Lung microvascular endothelial cell (primary cell): Measurements from ENCODE around the gene TNK1. TPM values are rescaled to one million over a fixed set of nuclear protein-coding genes. Genes with fewer than 3 reads are reported as not detected.

ENCODE experiments used
- DNase-seq, 2 donors: peaks; one replicate each; pipeline versions ENCODE4 v3.0.0 to v3.0.0-alpha.2; 2010; ENCODE audit warnings: low read depth in 2 of 2
- total RNA-seq: library from RNA; depleted of rRNA; stranded (reverse); fragments of >200 nt; gene quantifications from 2 replicates; pipeline ENCODE4 v1.2.1, GENCODE V29; 2014

The TNK1 gene
- total RNA-seq, 1 donor from 2014 or later: 1.8 TPM

DNA sequence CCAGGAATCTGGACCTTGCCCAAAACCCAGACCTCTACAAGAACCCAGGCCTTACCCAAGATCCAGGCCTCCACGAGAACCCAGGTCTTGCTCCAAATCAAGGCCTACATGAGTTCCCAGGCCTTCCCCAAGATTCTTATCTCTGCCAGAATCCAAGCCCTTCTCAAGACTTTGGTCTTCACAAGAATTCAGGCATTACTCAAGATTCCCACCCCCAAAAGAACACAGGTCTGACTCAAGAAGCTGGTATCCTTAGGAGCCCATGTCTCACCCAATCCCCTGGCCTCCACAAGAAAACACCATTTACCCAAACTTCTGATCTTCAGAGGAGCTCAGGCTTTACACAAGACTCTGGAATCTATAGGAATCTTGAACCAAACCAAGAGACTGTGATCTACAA, 50.3 kb downstream of the TNK1 start:
- DNase-seq: no peak

GRCh38 chr17:7432296-7432695, 51.4 kb downstream of the TNK1 start:
- DNase-seq: no peak

- peak; percentile 29 to 53 for DNase-seq
Measured at GRCh38 chr17:7435676-7436555, 55.0 kb downstream of the TNK1 start.

DNA sequence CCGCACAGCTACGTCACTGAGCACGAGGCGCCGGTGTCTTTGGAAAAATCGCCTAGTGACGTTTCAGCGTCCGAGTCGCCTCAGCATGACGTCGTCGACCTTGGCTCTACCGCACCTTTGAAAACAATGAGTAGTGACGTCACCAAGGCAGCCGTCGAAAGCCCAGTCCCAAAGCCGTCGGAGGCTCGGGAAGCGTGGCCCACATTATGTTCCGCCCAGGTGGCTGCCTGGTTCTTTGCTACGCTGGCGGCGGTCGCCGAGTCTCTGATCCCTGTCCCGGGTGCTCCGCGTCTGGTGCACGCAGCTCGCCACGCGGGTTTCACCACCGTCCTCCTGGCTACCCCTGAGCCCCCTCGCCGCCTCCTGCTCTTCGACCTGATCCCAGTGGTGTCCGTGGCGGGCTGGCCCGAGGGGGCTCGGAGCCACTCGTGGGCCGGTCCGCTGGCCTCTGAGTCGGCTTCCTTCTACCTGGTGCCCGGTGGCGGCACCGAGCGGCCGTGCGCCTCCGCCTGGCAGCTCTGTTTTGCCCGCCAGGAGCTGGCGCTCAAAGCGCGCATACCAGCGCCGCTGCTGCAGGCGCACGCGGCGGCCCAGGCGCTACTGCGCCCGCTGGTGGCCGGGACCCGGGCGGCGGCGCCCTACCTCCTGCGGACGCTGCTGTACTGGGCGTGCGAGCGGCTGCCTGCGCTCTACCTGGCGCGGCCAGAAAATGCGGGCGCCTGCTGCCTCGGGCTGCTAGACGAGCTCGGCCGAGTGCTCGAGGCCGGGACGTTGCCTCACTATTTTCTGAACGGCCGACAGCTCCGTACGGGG, 55.9 kb downstream of the TNK1 start:
- DNase-seq: peak; percentile 86 to 93

- DNase-seq: no peak
Measured at GRCh38 chr17:7437369-7437863, 56.5 kb downstream of the TNK1 start.

- DNase-seq: no peak
Measured at GRCh38 chr17:7437950-7438614, 57.2 kb downstream of the TNK1 start.

- DNase-seq: no peak
Measured at GRCh38 chr17:7438656-7439460, 58.0 kb downstream of the TNK1 start.

Other genes starting within 250 kb of the TNK1 start
- gene ASGR1, start 201.7 kb upstream of the TNK1 start, total RNA-seq: 14.4 and 28.8 TPM in 2 replicates
- gene DLG4, start 161.3 kb upstream of the TNK1 start, total RNA-seq: 5.4 and 9.1 TPM in 2 replicates
- gene ACADVL, start 161.2 kb upstream of the TNK1 start, total RNA-seq: 205 and 242 TPM in 2 replicates
- gene DVL2, start 146.6 kb upstream of the TNK1 start, total RNA-seq: 25.1 and 31.9 TPM in 2 replicates
- gene PHF23, start 141.6 kb upstream of the TNK1 start, total RNA-seq: 30.9 and 38.5 TPM in 2 replicates
- 124 and 130 TPM in 2 replicates for gene GABARAP, start 138.6 kb upstream of the TNK1 start, total RNA-seq
- 22.4 and 25.2 TPM in 2 replicates for gene CTDNEP1, start 129.4 kb upstream of the TNK1 start, total RNA-seq
- 26.6 and 32.7 TPM in 2 replicates for gene ELP5, start 128.9 kb upstream of the TNK1 start, total RNA-seq
- 0.99 and 7.0 TPM in 2 replicates for gene CLDN7, start 118.6 kb upstream of the TNK1 start, total RNA-seq
- 0.22 and 0.60 TPM in 2 replicates for gene SLC2A4, start 99.4 kb upstream of the TNK1 start, total RNA-seq
- under 0.01 TPM in 2 replicates for gene YBX2, start 86.5 kb upstream of the TNK1 start, total RNA-seq
- 385 and 487 TPM in 2 replicates for gene EIF5A, start 73.5 kb upstream of the TNK1 start, total RNA-seq
- gene GPS2, start 65.7 kb upstream of the TNK1 start, total RNA-seq: 22.9 and 33.5 TPM in 2 replicates
- 7.4 and 13.1 TPM in 2 replicates for gene NEURL4, start 51.8 kb upstream of the TNK1 start, total RNA-seq
- gene ACAP1, start 44.6 kb upstream of the TNK1 start, total RNA-seq: 0.40 and 0.44 TPM in 2 replicates
- gene KCTD11, start 28.9 kb upstream of the TNK1 start, total RNA-seq: 2.4 and 3.8 TPM in 2 replicates
- not detected in 2 replicates for gene TMEM95, start 25.9 kb upstream of the TNK1 start, total RNA-seq
- 15.0 and 19.4 TPM in 2 replicates for gene PLSCR3, start 13.4 kb downstream of the TNK1 start, total RNA-seq
- gene TMEM256, start 23.0 kb downstream of the TNK1 start, total RNA-seq: 141 and 232 TPM in 2 replicates
- gene NLGN2, start 26.8 kb downstream of the TNK1 start, total RNA-seq: 1.2 and 1.3 TPM in 2 replicates
- not detected in 2 replicates for gene SPEM1, start 39.2 kb downstream of the TNK1 start, total RNA-seq
- not detected in 2 replicates for gene SPEM2, start 44.5 kb downstream of the TNK1 start, total RNA-seq
- gene SPEM3, start 47.8 kb downstream of the TNK1 start, total RNA-seq: not detected in 2 replicates
- gene TMEM102, start 54.3 kb downstream of the TNK1 start, total RNA-seq: 6.1 and 9.3 TPM in 2 replicates
- gene FGF11, start 58.4 kb downstream of the TNK1 start, total RNA-seq: 0.20 and 0.22 TPM in 2 replicates
- gene CHRNB1, start 64.0 kb downstream of the TNK1 start, total RNA-seq: 8.1 and 9.2 TPM in 2 replicates
- gene ZBTB4, start 98.5 kb downstream of the TNK1 start, total RNA-seq: 6.3 and 8.5 TPM in 2 replicates
- gene SLC35G6, start 100.4 kb downstream of the TNK1 start, total RNA-seq: not detected in 2 replicates
- gene POLR2A, start 103.3 kb downstream of the TNK1 start, total RNA-seq: 56.0 and 70.0 TPM in 2 replicates
- gene TNFSF12, start 168.0 kb downstream of the TNK1 start, total RNA-seq: 4.4 and 4.8 TPM in 2 replicates
- 0.20 and 0.65 TPM in 2 replicates for gene TNFSF13, start 177.7 kb downstream of the TNK1 start, total RNA-seq
- gene SENP3, start 180.8 kb downstream of the TNK1 start, total RNA-seq: 52.3 and 81.5 TPM in 2 replicates
- 0.40 and 0.44 TPM in 2 replicates for gene CD68, start 198.5 kb downstream of the TNK1 start, total RNA-seq
- gene MPDU1, start 202.8 kb downstream of the TNK1 start, total RNA-seq: 56.7 and 72.2 TPM in 2 replicates
- not detected in 2 replicates for gene SOX15, start 209.0 kb downstream of the TNK1 start, total RNA-seq
- 25.9 and 36.3 TPM in 2 replicates for gene FXR2, start 233.8 kb downstream of the TNK1 start, total RNA-seq
- gene SAT2, start 246.7 kb downstream of the TNK1 start, total RNA-seq: 25.7 and 33.3 TPM in 2 replicates
- gene SHBG, start 249.0 kb downstream of the TNK1 start, total RNA-seq: 0.20 and 0.22 TPM in 2 replicates